H9 (cell line): Measurements from ENCODE around the gene TARBP2. TPM values are rescaled to one million over a fixed set of nuclear protein-coding genes. Genes with fewer than 3 reads are reported as not detected.

ENCODE experiments used
- DNase-seq: peaks from one replicate; pipeline ENCODE4 v3.0.0-alpha.2; 2017
- H2AFZ ChIP-seq: one replicate; pipeline ENCODE4 v1.6.1; 2013; ENCODE audit warnings: mild to moderate bottlenecking, low read length, control low read depth, moderate library complexity
- H2AK5ac ChIP-seq: 2 replicates; pipeline ENCODE4 v1.6.1; 2013; ENCODE audit warnings: low read length, control low read depth, mixed read lengths; ENCODE audit not compliant: insufficient read length
- H2BK120ac ChIP-seq: one replicate; pipeline ENCODE4 v1.6.1; 2013; ENCODE audit warnings: low read depth, mild to moderate bottlenecking, low read length, control low read depth, inconsistent platforms; ENCODE audit not compliant: poor library complexity, severe bottlenecking
- H2BK12ac ChIP-seq: 2 replicates; pipeline ENCODE4 v1.6.1; 2013; ENCODE audit warnings: low read length, control low read depth, mixed read lengths, low read depth; ENCODE audit not compliant: insufficient read length
- H2BK15ac ChIP-seq: 2 replicates; pipeline ENCODE4 v1.6.1; 2013; ENCODE audit warnings: low read depth, low read length, control low read depth
- H2BK20ac ChIP-seq: one replicate; pipeline ENCODE4 v1.6.1; 2013; ENCODE audit warnings: low read depth, mild to moderate bottlenecking, low read length, control low read depth, inconsistent platforms; ENCODE audit not compliant: poor library complexity, severe bottlenecking
- H2BK5ac ChIP-seq: 2 replicates; pipeline ENCODE4 v1.6.1; 2013; ENCODE audit warnings: low read length, control low read depth, mixed read lengths; ENCODE audit not compliant: insufficient read length
- H3K14ac ChIP-seq: 2 replicates; pipeline ENCODE4 v1.6.1; 2013; ENCODE audit warnings: low read length, control low read depth; ENCODE audit not compliant: insufficient read depth
- H3K18ac ChIP-seq: 2 replicates; pipeline ENCODE4 v1.6.1; 2013; ENCODE audit warnings: low read depth, mild to moderate bottlenecking, mixed read lengths, low read length, control low read depth; ENCODE audit not compliant: insufficient read length
- H3K23ac ChIP-seq: 2 replicates; pipeline ENCODE4 v1.6.1; 2013; ENCODE audit warnings: low read length, control low read depth, mixed read lengths, low read depth; ENCODE audit not compliant: insufficient read length
- H3K23me2 ChIP-seq: 2 replicates; pipeline ENCODE4 v1.6.1; 2013; ENCODE audit warnings: low read depth, mild to moderate bottlenecking, mixed read lengths, low read length, control low read depth; ENCODE audit not compliant: insufficient read length, poor library complexity, severe bottlenecking
- H3K27ac ChIP-seq: 2 replicates; pipeline ENCODE4 v1.5.1; 2013; ENCODE audit warnings: low read length, control low read depth, mixed read lengths, low read depth; ENCODE audit not compliant: insufficient read length
- H3K27me3 ChIP-seq: 2 replicates; pipeline ENCODE4 v1.6.1; 2013; ENCODE audit warnings: low read length, control low read depth, inconsistent platforms; ENCODE audit not compliant: insufficient read depth
- H3K4ac ChIP-seq: 2 replicates; pipeline ENCODE4 v1.6.1; 2013; ENCODE audit warnings: low read depth, mild to moderate bottlenecking, control low read depth, inconsistent platforms, low read length, moderate library complexity
- H3K4me1 ChIP-seq: 2 replicates; pipeline ENCODE4 v1.6.1; 2013; ENCODE audit warnings: low read length, control low read depth, inconsistent platforms; ENCODE audit not compliant: insufficient read depth
- H3K4me2 ChIP-seq: 2 replicates; pipeline ENCODE4 v1.6.1; 2013; ENCODE audit warnings: low read length, control low read depth, mixed read lengths; ENCODE audit not compliant: insufficient read length, insufficient read depth
- H3K56ac ChIP-seq: 2 replicates; pipeline ENCODE4 v1.6.1; 2013; ENCODE audit warnings: low read depth, mild to moderate bottlenecking, mixed read lengths, low read length, control low read depth; ENCODE audit not compliant: insufficient read length
- H3K79me1 ChIP-seq: 2 replicates; pipeline ENCODE4 v1.6.1; 2013; ENCODE audit warnings: low read depth, mild to moderate bottlenecking, moderate library complexity, low read length, control low read depth, inconsistent platforms; ENCODE audit not compliant: insufficient read depth, poor library complexity, severe bottlenecking
- H3K79me2 ChIP-seq: 2 replicates; pipeline ENCODE4 v1.6.1; 2013; ENCODE audit warnings: low read length, control low read depth, inconsistent platforms; ENCODE audit not compliant: insufficient read depth
- H3K9ac ChIP-seq: 2 replicates; pipeline ENCODE4 v1.6.1; 2013; ENCODE audit warnings: low read length, control low read depth, mixed read lengths; ENCODE audit not compliant: insufficient read length; ENCODE audit errors: extremely low read depth
- H3K9me3 ChIP-seq: one replicate; pipeline ENCODE4 v1.6.1; 2013; ENCODE audit warnings: low read depth, low read length, inconsistent platforms; ENCODE audit not compliant: control insufficient read depth
- H3T11ph ChIP-seq: one replicate; pipeline ENCODE4 v1.6.1; 2013; ENCODE audit warnings: mild to moderate bottlenecking, low read length, control low read depth, inconsistent platforms
- H4K20me1 ChIP-seq: one replicate; pipeline ENCODE4 v1.6.1; 2013; ENCODE audit not compliant: control insufficient read depth, insufficient read length, insufficient read depth
- H4K5ac ChIP-seq: 2 replicates; pipeline ENCODE4 v1.6.1; 2013; ENCODE audit warnings: low read depth, mild to moderate bottlenecking, mixed read lengths, low read length, control low read depth; ENCODE audit not compliant: insufficient read length
- H4K8ac ChIP-seq: replicated peaks from 2 replicates; pipeline ENCODE4 v1.6.1; 2013; ENCODE audit warnings: low read length, control low read depth, mixed read lengths, low read depth; ENCODE audit not compliant: insufficient read length
- H4K91ac ChIP-seq: 2 replicates; pipeline ENCODE4 v1.6.1; 2013; ENCODE audit warnings: low read depth, mild to moderate bottlenecking, moderate library complexity, mixed read lengths, low read length, control low read depth; ENCODE audit not compliant: insufficient read length
- H3K27ac Mint-ChIP-seq, 3 experiments: 2 replicates in 2 of 3; 3 replicates in 1 of 3; pipeline ENCODE4 v1.8.0; 2020 to 2021; ENCODE audit warnings: mixed read lengths in 3 of 3, mild to moderate bottlenecking in 1 of 3, moderate library complexity in 1 of 3
- H3K27me3 Mint-ChIP-seq: 2 replicates; pipeline ENCODE4 v1.8.0; 2021; ENCODE audit warnings: low read depth, mild to moderate bottlenecking, moderate library complexity, mixed read lengths
- H3K36me3 Mint-ChIP-seq, 3 experiments: 2 replicates in 2 of 3; 3 replicates in 1 of 3; pipeline ENCODE4 v1.8.0; 2020 to 2021; ENCODE audit warnings: low read depth in 3 of 3, mixed read lengths in 3 of 3; ENCODE audit not compliant: insufficient read depth in 1 of 3
- H3K4me1 Mint-ChIP-seq, 2 experiments: 2 replicates each; pipeline ENCODE4 v1.8.0; 2020; ENCODE audit warnings: mixed read lengths in 2 of 2
- H3K4me3 Mint-ChIP-seq, 2 experiments: 2 replicates in 1 of 2; 3 replicates in 1 of 2; pipeline ENCODE4 v1.8.0; 2020 to 2021; ENCODE audit warnings: mild to moderate bottlenecking in 2 of 2, mixed read lengths in 2 of 2, moderate library complexity in 1 of 2
- H3K9me3 Mint-ChIP-seq, 2 experiments: 2 replicates in 1 of 2; 3 replicates in 1 of 2; pipeline ENCODE4 v1.8.0; 2020; ENCODE audit warnings: mild to moderate bottlenecking in 2 of 2, mixed read lengths in 2 of 2, moderate library complexity in 1 of 2
- WGBS: extraction: QIAGEN DNeasy Blood & Tissue Kit; methylation state at CpG from one replicate; pipeline ENCODE4 v1.1.7; 2013; ENCODE audit warnings: missing lambda C conversion rate, low lambda C conversion rate, mixed read lengths; ENCODE audit not compliant: insufficient read length; ENCODE audit errors: extremely low coverage; 5-methylcytosine and 5-hydroxymethylcytosine counted together
- total RNA-seq: library from RNA; stranded (reverse); gene quantifications from 2 replicates; pipeline ENCODE4 v1.2.1, GENCODE V29; 2021
- TF ChIP-seq, protein P1 (sequence below): fragments of 200-600 bp; sonication (generic); conservative IDR thresholded peaks from 3 replicates; pipeline ENCODE4 v1.8.0; 2021; ENCODE audit warnings: antibody characterized with exemption, mild to moderate bottlenecking

The TARBP2 gene
- total RNA-seq, 1 experiment from 2014 or later: 79.2 TPM

GRCh38 chr12:53481939-53482586 is 19.0 kb upstream of the TARBP2 start:
- TF ChIP-seq, protein P1, sequence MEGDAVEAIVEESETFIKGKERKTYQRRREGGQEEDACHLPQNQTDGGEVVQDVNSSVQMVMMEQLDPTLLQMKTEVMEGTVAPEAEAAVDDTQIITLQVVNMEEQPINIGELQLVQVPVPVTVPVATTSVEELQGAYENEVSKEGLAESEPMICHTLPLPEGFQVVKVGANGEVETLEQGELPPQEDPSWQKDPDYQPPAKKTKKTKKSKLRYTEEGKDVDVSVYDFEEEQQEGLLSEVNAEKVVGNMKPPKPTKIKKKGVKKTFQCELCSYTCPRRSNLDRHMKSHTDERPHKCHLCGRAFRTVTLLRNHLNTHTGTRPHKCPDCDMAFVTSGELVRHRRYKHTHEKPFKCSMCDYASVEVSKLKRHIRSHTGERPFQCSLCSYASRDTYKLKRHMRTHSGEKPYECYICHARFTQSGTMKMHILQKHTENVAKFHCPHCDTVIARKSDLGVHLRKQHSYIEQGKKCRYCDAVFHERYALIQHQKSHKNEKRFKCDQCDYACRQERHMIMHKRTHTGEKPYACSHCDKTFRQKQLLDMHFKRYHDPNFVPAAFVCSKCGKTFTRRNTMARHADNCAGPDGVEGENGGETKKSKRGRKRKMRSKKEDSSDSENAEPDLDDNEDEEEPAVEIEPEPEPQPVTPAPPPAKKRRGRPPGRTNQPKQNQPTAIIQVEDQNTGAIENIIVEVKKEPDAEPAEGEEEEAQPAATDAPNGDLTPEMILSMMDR: peak; percentile 58
- no peak overlapping the region for H3K27ac ChIP-seq
- no peak overlapping the region for H3K4ac ChIP-seq
- Mint-ChIP-seq H3K4me1 (peaks cover 20 to 36% of the 10 kb centered on the region in 2 experiments), H3K36me3 (peaks cover 42 to 85% (median 81%) of the 10 kb centered on the region in 3 experiments), H3K9me3 (no peaks in the 10 kb centered on the region), H3K4me3 (no peak overlapping the region), H3K27me3 (peaks cover 1% of the 10 kb centered on the region; the same call in 1 of the 2 replicates), H3K27ac (peak overlapping the region; percentile 23 to 92 (median 80); a peak in 5 of 7 replicates)
- H2BK12ac ChIP-seq: no peak overlapping the region
- H4K8ac ChIP-seq: no peak overlapping the region
- H4K5ac ChIP-seq: no peak overlapping the region
- H3K79me1 ChIP-seq: no peaks in the 10 kb centered on the region
- no peak overlapping the region for H3K56ac ChIP-seq
- no peak overlapping the region for H2BK20ac ChIP-seq
- no peaks in the 10 kb centered on the region for H3K27me3 ChIP-seq
- no peak overlapping the region for H3K4me2 ChIP-seq
- H3K18ac ChIP-seq: no peak overlapping the region
- no peaks in the 10 kb centered on the region for H3K9me3 ChIP-seq
- no peak overlapping the region for H2AK5ac ChIP-seq
- H4K20me1 ChIP-seq: no peaks in the 10 kb centered on the region
- peak; percentile 72 for DNase-seq
- H3K9ac ChIP-seq: no peak overlapping the region
- no peaks in the 10 kb centered on the region for H3K4me1 ChIP-seq
- no peak overlapping the region for H2BK15ac ChIP-seq
- no CpG with 5 or more reads among the region's 9 CpGs for WGBS
- H4K91ac ChIP-seq: no peak overlapping the region
- H3T11ph ChIP-seq: no peak overlapping the region
- no peak overlapping the region for H3K14ac ChIP-seq
- H2BK5ac ChIP-seq: no peak overlapping the region
- H3K23ac ChIP-seq: no peak overlapping the region
- H3K23me2 ChIP-seq: no peaks in the 10 kb centered on the region
- no peak overlapping the region for H2AFZ ChIP-seq
- no peak overlapping the region for H2BK120ac ChIP-seq
- no peaks in the 10 kb centered on the region for H3K79me2 ChIP-seq
